ENCODE data around the gene EDC3. TPM values are rescaled to one million over a fixed set of nuclear protein-coding genes. Genes with fewer than 3 reads are reported as not detected.
A peak's percentile ranks its signal among the peaks of the same experiment; 100 is the strongest.

The EDC3 gene
- total and polyA plus RNA-seq, 9 of the 15 experiments (the other 6 are each of a cell fraction or from before 2014, with no cell fraction given), result 11.7 to 63.9 (median 32.8) TPM

- no peak for TF ChIP-seq ZNF766 (CRISPR knock-in tag; conservative IDR thresholded peaks at IDR 0.05)
- no peak for TF ChIP-seq TCF3 (CRISPR knock-in tag; IDR thresholded peaks at IDR 0.05)
- TF ChIP-seq IFI16 (CRISPR knock-in tag; IDR thresholded peaks at IDR 0.05), result no peak
- TF ChIP-seq ZBTB11 (CRISPR knock-in tag; IDR thresholded peaks at IDR 0.05), result no peak
- TF ChIP-seq HMGN3 (IDR thresholded peaks at IDR 0.05; ENCODE audit: borderline replicate concordance, extremely low read depth, insufficient read length, low read depth, low read length), result peak; percentile 81
- no peak for TF ChIP-seq XRCC4 (IDR thresholded peaks at IDR 0.05; ENCODE audit: extremely low read depth, insufficient read depth, insufficient read length)
- no peak for TF ChIP-seq ZNF57 (CRISPR knock-in tag; IDR thresholded peaks at IDR 0.05)
- TF ChIP-seq PTBP1 (IDR thresholded peaks at IDR 0.05; ENCODE audit: low read depth, low read length), result peak; percentile 92
- peak; percentile 56 for TF ChIP-seq SP1 (CRISPR knock-in tag; IDR thresholded peaks at IDR 0.05)
- no peak for TF ChIP-seq RBM39 (optimal IDR thresholded peaks at IDR 0.05; ENCODE audit: low read depth, low read length)
- no peak for TF ChIP-seq ZKSCAN8 (CRISPR knock-in tag; IDR thresholded peaks at IDR 0.05)
- TF ChIP-seq ZBTB43 (CRISPR knock-in tag; IDR thresholded peaks at IDR 0.05), result no peak
- TF ChIP-seq NFE2 (IDR thresholded peaks at IDR 0.05; ENCODE audit: low read depth), result no peak
- peak; percentile 0; the same call in 1 of the 2 replicates for TF ChIP-seq KAT7 (CRISPR knock-in tag; IDR thresholded peaks at IDR 0.05; ENCODE audit: borderline replicate concordance)
- TF ChIP-seq PHB (CRISPR knock-in tag; IDR thresholded peaks at IDR 0.05), result 0 out of 2 replicates have a peak, but pooled peaks have one; percentile 76
- TF ChIP-seq IRF1 (CRISPR knock-in tag; IDR thresholded peaks at IDR 0.05; ENCODE audit: borderline replicate concordance), result no peak
- TF ChIP-seq ZZZ3 (IDR thresholded peaks at IDR 0.05), result no peak
- no peak; the same call in 1 of the 2 replicates for TF ChIP-seq STAT6 (CRISPR knock-in tag; IDR thresholded peaks at IDR 0.05)
Measured at GRCh38 chr15:74614744-74615507, 80.9 kb downstream of the EDC3 start (continued).

Data from K562 (cell line).